Naive thymus-derived CD8-positive, alpha-beta T cell (primary cell): ENCODE results near the gene GPRC5B. TPM values are rescaled to one million over a fixed set of nuclear protein-coding genes. Genes with fewer than 3 reads are reported as not detected.
A peak's percentile ranks its signal among the peaks of the same experiment; 100 is the strongest.

Source experiments
- ATAC-seq, 2 donors: fragments of 150-1000 bp; cut with Tn5 transposase in 1 of 2; sonication (Bioruptor Pico), chemical (Tn5 transposase) in 1 of 2; 1 replicate in 1 of 2; 2 replicates in 1 of 2; pipeline ENCODE4 v1.10.0; 2021; ENCODE audit warnings: mild to moderate bottlenecking in 2 of 2, moderate library complexity in 2 of 2
- POLR2A ChIA-PET: fragments of 350-600 bp; sonication (Branson Sonifier 250); formaldehyde crosslinking; loops from one replicate; lab custom pipeline; 2021; ENCODE audit warnings: antibody characterized with exemption; lab: Charles Lee
- DNase-seq, 10 donors: peaks; one replicate each; pipeline versions ENCODE4 v3.0.0 to v3.0.0-alpha.2; 2020 to 2022
- H3K27ac Mint-ChIP-seq, 10 donors: one replicate each; pipeline ENCODE4 v1.8.0; 2020 to 2022; ENCODE audit warnings: mild to moderate bottlenecking in 10 of 10, mixed read lengths in 10 of 10, moderate library complexity in 4 of 10, inconsistent platforms in 1 of 10
- H3K27me3 Mint-ChIP-seq, 5 donors: one replicate each; pipeline ENCODE4 v1.8.0; 2021 to 2022; ENCODE audit warnings: mixed read lengths in 5 of 5
- H3K36me3 Mint-ChIP-seq, 3 donors: one replicate each; pipeline ENCODE4 v1.8.0; 2020 to 2022; ENCODE audit warnings: mixed read lengths in 3 of 3, mild to moderate bottlenecking in 2 of 3, inconsistent platforms in 1 of 3
- H3K4me1 Mint-ChIP-seq, 4 donors: one replicate each; pipeline ENCODE4 v1.8.0; 2021 to 2022; ENCODE audit warnings: mixed read lengths in 4 of 4
- H3K4me3 Mint-ChIP-seq, 10 donors: one replicate each; pipeline ENCODE4 v1.8.0; 2020 to 2022; ENCODE audit warnings: mild to moderate bottlenecking in 10 of 10, mixed read lengths in 10 of 10, moderate library complexity in 6 of 10, inconsistent platforms in 1 of 10
- H3K9me3 Mint-ChIP-seq, 9 donors: one replicate each; pipeline ENCODE4 v1.8.0; 2020 to 2022; ENCODE audit warnings: mixed read lengths in 9 of 9, mild to moderate bottlenecking in 3 of 9, inconsistent platforms in 1 of 9, moderate library complexity in 1 of 9
- polyA plus RNA-seq, 3 donors: library from polyadenylated mRNA; unstranded; fragments of 300-500 nt; fragmentation: Illumina TruSeq; gene quantifications; one replicate each; pipeline ENCODE4 v1.2.3, GENCODE V29; 2021
- total RNA-seq, 8 experiments: library from RNA in 2 of 8; stranded (reverse) in 2 of 8; gene quantifications; one replicate each; pipeline ENCODE4 v1.2.3 and lab custom pipeline; 2021 to 2026

Gene GPRC5B
- total and polyA plus RNA-seq, 5 experiments from 2014 or later, result 0.10 to 1.2 TPM; not detected in 3

- no peak for DNase-seq
- Mint-ChIP-seq H3K27ac (no peak overlapping the region), H3K36me3 (no peaks in the 10 kb centered on the region), H3K4me3 (no peak overlapping the region), H3K9me3 (no peaks in the 10 kb centered on the region), H3K27me3 (peaks cover 3 to 9% (median 6%) of the 10 kb centered on the region in 5 donors), H3K4me1 (peaks cover 7 to 9% (median 7%) of the 10 kb centered on the region in 4 donors)
- ATAC-seq, result no peak
- POLR2A ChIA-PET, result no interaction called here
Measured at GRCh38 chr16:19890901-19891300, 6.3 kb upstream of the GPRC5B start.

GRCh38 chr16:19888834-19889233, 4.2 kb upstream of the GPRC5B start:
- DNase-seq (no peak), ATAC-seq (no peak)
- H3K27me3 Mint-ChIP-seq, result peaks cover 8 to 19% (median 17%) of the 10 kb centered on the region in 5 donors
- no peaks in the 10 kb centered on the region for H3K9me3 Mint-ChIP-seq
- H3K36me3 Mint-ChIP-seq, result no peaks in the 10 kb centered on the region
- peak overlapping the region in 1 of 10 donors; percentile 63 for H3K27ac Mint-ChIP-seq
- POLR2A ChIA-PET, result no interaction called here
- H3K4me1 Mint-ChIP-seq, result peaks cover 10 to 20% (median 18%) of the 10 kb centered on the region in 4 donors
- peak overlapping the region in 2 of 10 donors; percentile 1 to 41 for H3K4me3 Mint-ChIP-seq

GRCh38 chr16:19886073-19886941, 1.7 kb upstream of the GPRC5B start:
- H3K27ac Mint-ChIP-seq, result peak overlapping the region in 4 of 10 donors; percentile 54 to 73 (median 66)
- POLR2A ChIA-PET, result interaction anchor here (1.0 kb wide), 2 partner anchors 327 to 331 kb away, joined by 4 to 8 read pairs; partner anchors contain the start of gene VPS35L

GRCh38 chr16:19885451-19886072, 914 bp upstream of the GPRC5B start:
- Mint-ChIP-seq H3K4me3 (peak overlapping the region; percentile 72 to 94 (median 88)), H3K27ac (peak overlapping the region in 4 of 10 donors; percentile 69 to 93 (median 73)), H3K36me3 (no peaks in the 10 kb centered on the region), H3K27me3 (peaks cover 21 to 48% (median 35%) of the 10 kb centered on the region in 5 donors), H3K4me1 (peaks cover 13 to 28% (median 24%) of the 10 kb centered on the region in 4 donors), H3K9me3 (no peaks in the 10 kb centered on the region)
- DNase-seq (peak in 4 of 10 donors; percentile 8 to 63 (median 11)), ATAC-seq (peak in 1 of 2 donors; percentile 2)
- POLR2A ChIA-PET, result interaction anchor here (0.6 to 1.0 kb wide), 3 partner anchors 252 to 330 kb away, joined by 4 to 8 read pairs (median 5); partner anchors contain the start of gene VPS35L

More at GRCh38 chr16:19886073-19886941, 1.7 kb upstream of the GPRC5B start:
- H3K36me3 Mint-ChIP-seq, result no peaks in the 10 kb centered on the region
- peaks cover 18 to 40% (median 30%) of the 10 kb centered on the region in 5 donors for H3K27me3 Mint-ChIP-seq
- ATAC-seq, result peak; percentile 52 to 64
- peak overlapping the region; percentile 72 to 94 (median 88) for H3K4me3 Mint-ChIP-seq
- H3K4me1 Mint-ChIP-seq, result peaks cover 13 to 28% (median 24%) of the 10 kb centered on the region in 4 donors
- no peaks in the 10 kb centered on the region for H3K9me3 Mint-ChIP-seq
- DNase-seq, result peak; percentile 60 to 86 (median 72)

- peaks cover 21 to 48% (median 39%) of the 10 kb centered on the region in 5 donors for H3K27me3 Mint-ChIP-seq
- H3K4me1 Mint-ChIP-seq, result peaks cover 13 to 28% (median 24%) of the 10 kb centered on the region in 4 donors
- no peak overlapping the region for H3K27ac Mint-ChIP-seq
- ATAC-seq, result peak in 1 of 2 donors; percentile 18
- peak in 1 of 10 donors; percentile 2 for DNase-seq
- no peaks in the 10 kb centered on the region for H3K36me3 Mint-ChIP-seq
- H3K9me3 Mint-ChIP-seq, result no peaks in the 10 kb centered on the region
- peak overlapping the region; percentile 54 to 85 (median 72) for H3K4me3 Mint-ChIP-seq
- POLR2A ChIA-PET, result interaction anchor here (0.7 kb wide), 1 partner anchor 284 kb away, joined by 3 read pairs; no protein-coding TSS in a partner anchor
Measured at GRCh38 chr16:19883966-19884485, 622 bp downstream of the GPRC5B start.

- peak overlapping the region in 1 of 10 donors; percentile 24 for H3K27ac Mint-ChIP-seq
- H3K4me1 Mint-ChIP-seq, result peaks cover 13 to 28% (median 24%) of the 10 kb centered on the region in 4 donors
- peaks cover 21 to 48% (median 39%) of the 10 kb centered on the region in 5 donors for H3K27me3 Mint-ChIP-seq
- peak in 3 of 10 donors; percentile 11 to 16 (median 16) for DNase-seq
- no peaks in the 10 kb centered on the region for H3K9me3 Mint-ChIP-seq
- peak in 1 of 2 donors; percentile 4 for ATAC-seq
- POLR2A ChIA-PET, result no interaction called here
- H3K36me3 Mint-ChIP-seq, result no peaks in the 10 kb centered on the region
- peak overlapping the region; percentile 26 to 85 (median 66) for H3K4me3 Mint-ChIP-seq
Measured at GRCh38 chr16:19883296-19883965, 1.2 kb downstream of the GPRC5B start.

- ATAC-seq (no peak), DNase-seq (no peak)
- Mint-ChIP-seq H3K27ac (no peak overlapping the region), H3K27me3 (peaks cover 21 to 50% (median 39%) of the 10 kb centered on the region in 5 donors), H3K9me3 (no peaks in the 10 kb centered on the region), H3K36me3 (no peaks in the 10 kb centered on the region), H3K4me3 (peak overlapping the region in 8 of 10 donors; percentile 16 to 78 (median 57)), H3K4me1 (peaks cover 13 to 28% (median 24%) of the 10 kb centered on the region in 4 donors)
- POLR2A ChIA-PET, result no interaction called here
Measured at GRCh38 chr16:19882646-19883045, 2.0 kb downstream of the GPRC5B start.

- Mint-ChIP-seq H3K9me3 (no peaks in the 10 kb centered on the region), H3K36me3 (no peaks in the 10 kb centered on the region), H3K4me3 (no peak overlapping the region), H3K4me1 (peaks cover 13 to 28% (median 24%) of the 10 kb centered on the region in 4 donors), H3K27ac (no peak overlapping the region), H3K27me3 (peaks cover 21 to 53% (median 39%) of the 10 kb centered on the region in 5 donors)
- POLR2A ChIA-PET, result no interaction called here
- ATAC-seq, result no peak
- no peak for DNase-seq
Measured at GRCh38 chr16:19882186-19882585, 2.5 kb downstream of the GPRC5B start.

- H3K27ac Mint-ChIP-seq, result no peak overlapping the region
- H3K4me1 Mint-ChIP-seq, result peaks cover 13 to 28% (median 24%) of the 10 kb centered on the region in 4 donors
- no peak overlapping the region for H3K4me3 Mint-ChIP-seq
- POLR2A ChIA-PET, result no interaction called here
- H3K27me3 Mint-ChIP-seq, result peaks cover 21 to 57% (median 39%) of the 10 kb centered on the region in 5 donors
- DNase-seq (no peak), ATAC-seq (no peak)
- no peaks in the 10 kb centered on the region for H3K36me3 Mint-ChIP-seq
- no peaks in the 10 kb centered on the region for H3K9me3 Mint-ChIP-seq
Measured at GRCh38 chr16:19881783-19882182, 2.9 kb downstream of the GPRC5B start.

GRCh38 chr16:19881028-19881427, 3.6 kb downstream of the GPRC5B start:
- peaks cover 7 to 22% (median 17%) of the 10 kb centered on the region in 4 donors for H3K4me1 Mint-ChIP-seq
- no peak overlapping the region for H3K4me3 Mint-ChIP-seq
- POLR2A ChIA-PET, result no interaction called here
- ATAC-seq, result no peak
- H3K36me3 Mint-ChIP-seq, result no peaks in the 10 kb centered on the region
- H3K27me3 Mint-ChIP-seq, result peaks cover 18 to 60% (median 36%) of the 10 kb centered on the region in 5 donors
- no peak for DNase-seq
- H3K27ac Mint-ChIP-seq, result no peak overlapping the region
- H3K9me3 Mint-ChIP-seq, result no peaks in the 10 kb centered on the region

GRCh38 chr16:19879241-19879792, 5.3 kb downstream of the GPRC5B start:
- Mint-ChIP-seq H3K36me3 (no peaks in the 10 kb centered on the region), H3K4me3 (peak overlapping the region in 1 of 10 donors; percentile 12), H3K9me3 (no peaks in the 10 kb centered on the region), H3K4me1 (peaks cover 4 to 8% (median 6%) of the 10 kb centered on the region in 4 donors), H3K27me3 (peaks cover 13 to 51% (median 28%) of the 10 kb centered on the region in 5 donors), H3K27ac (peak overlapping the region in 2 of 10 donors; percentile 7 to 27)
- POLR2A ChIA-PET, result no interaction called here
- ATAC-seq, result no peak
- no peak for DNase-seq
